ENCODE measurements around the gene SPAG9. TPM values are rescaled to one million over a fixed set of nuclear protein-coding genes. Genes with fewer than 3 reads are reported as not detected.

SPAG9 gene
- total RNA-seq, 1 donor from 2014 or later: 57.8 TPM

GRCh38 chr17:51054748-51055147 lies 65.9 kb downstream of the SPAG9 start:
- intact Hi-C loops (cut with DNase I): no loop called here
- no peak for DNase-seq (ENCODE audit: low spot score)

- intact Hi-C loops (cut with DNase I): no loop called here
- no peak for DNase-seq (ENCODE audit: low spot score)
Observed at GRCh38 chr17:51052235-51052634, 68.4 kb downstream of the SPAG9 start.

- intact Hi-C loops (cut with DNase I): no loop called here
- DNase-seq (ENCODE audit: low spot score): no peak
Observed at GRCh38 chr17:51050291-51051033, 70.2 kb downstream of the SPAG9 start.

GRCh38 chr17:51046514-51047384 lies 73.9 kb downstream of the SPAG9 start:
- no peak for DNase-seq (ENCODE audit: low spot score)
- intact Hi-C loops (cut with DNase I): no loop called here

- no peak for DNase-seq (ENCODE audit: low spot score)
- intact Hi-C loops (cut with DNase I): no loop called here
Observed at GRCh38 chr17:51046046-51046445, 74.6 kb downstream of the SPAG9 start.

- intact Hi-C loops (cut with DNase I): no loop called here
- DNase-seq (ENCODE audit: low spot score): no peak
Observed at GRCh38 chr17:51045621-51046020, 75.0 kb downstream of the SPAG9 start.

- intact Hi-C loops (cut with DNase I): no loop called here
- DNase-seq (ENCODE audit: low spot score): no peak
Observed at GRCh38 chr17:51044976-51045375, 75.7 kb downstream of the SPAG9 start.

GRCh38 chr17:51036084-51036483 lies 84.6 kb downstream of the SPAG9 start:
- intact Hi-C loops (cut with DNase I): no loop called here
- DNase-seq (ENCODE audit: low spot score): no peak

GRCh38 chr17:51035431-51035830 lies 85.2 kb downstream of the SPAG9 start:
- intact Hi-C loops (cut with DNase I): no loop called here
- DNase-seq (ENCODE audit: low spot score): no peak

GRCh38 chr17:51034800-51035199 lies 85.9 kb downstream of the SPAG9 start:
- no peak for DNase-seq (ENCODE audit: low spot score)
- intact Hi-C loops (cut with DNase I): no loop called here

- intact Hi-C loops (cut with DNase I): no loop called here
- no peak for DNase-seq (ENCODE audit: low spot score)
Observed at GRCh38 chr17:51032850-51033249, 87.8 kb downstream of the SPAG9 start.

GRCh38 chr17:51029568-51030463 lies 90.9 kb downstream of the SPAG9 start:
- DNase-seq (ENCODE audit: low spot score): no peak
- intact Hi-C loops (cut with DNase I): no loop called here

- intact Hi-C loops (cut with DNase I): no loop called here
- no peak for DNase-seq (ENCODE audit: low spot score)
Observed at GRCh38 chr17:51029142-51029541, 91.5 kb downstream of the SPAG9 start.

- intact Hi-C loops (cut with DNase I): no loop called here
- DNase-seq (ENCODE audit: low spot score): no peak
Observed at GRCh38 chr17:51028176-51028863, 92.3 kb downstream of the SPAG9 start.

- DNase-seq (ENCODE audit: low spot score): no peak
- intact Hi-C loops (cut with DNase I): no loop called here
Observed at GRCh38 chr17:51018541-51018940, 102.1 kb downstream of the SPAG9 start.

GRCh38 chr17:51017270-51017669 lies 103.4 kb downstream of the SPAG9 start:
- intact Hi-C loops (cut with DNase I): no loop called here
- DNase-seq (ENCODE audit: low spot score): no peak

GRCh38 chr17:51016099-51016498 lies 104.6 kb downstream of the SPAG9 start:
- no peak for DNase-seq (ENCODE audit: low spot score)
- intact Hi-C loops (cut with DNase I): no loop called here

GRCh38 chr17:51015145-51015558 lies 105.5 kb downstream of the SPAG9 start:
- DNase-seq (ENCODE audit: low spot score): no peak
- intact Hi-C loops (cut with DNase I): no loop called here

- DNase-seq (ENCODE audit: low spot score): no peak
- intact Hi-C loops (cut with DNase I): no loop called here
Observed at GRCh38 chr17:51014129-51014528, 106.5 kb downstream of the SPAG9 start.
